Subcutaneous abdominal adipose tissue (tissue), 5 donors: ENCODE measurements around the gene NKD1.

Source experiments
- H3K27ac ChIP-seq: one replicate; pipeline ENCODE4 v1.7.0; 2013; ENCODE audit warnings: low read depth, mild to moderate bottlenecking, inconsistent platforms, low read length, moderate library complexity
- H3K27me3 ChIP-seq, 5 donors: one replicate each; pipeline ENCODE4 v1.7.0; 2013; ENCODE audit warnings: low read length in 5 of 5, inconsistent platforms in 1 of 5; ENCODE audit not compliant: control insufficient read depth in 5 of 5, insufficient read depth in 4 of 5
- H3K36me3 ChIP-seq, 5 donors: one replicate each; pipeline ENCODE4 v1.7.0; 2013; ENCODE audit warnings: low read length in 5 of 5; ENCODE audit not compliant: control insufficient read depth in 5 of 5, insufficient read depth in 5 of 5
- H3K4me1 ChIP-seq, 5 donors: one replicate each; pipeline ENCODE4 v1.7.0; 2013; ENCODE audit warnings: low read length in 5 of 5, mild to moderate bottlenecking in 3 of 5, moderate library complexity in 1 of 5; ENCODE audit not compliant: control insufficient read depth in 5 of 5, insufficient read depth in 5 of 5
- H3K4me3 ChIP-seq, 5 donors: one replicate each; pipeline ENCODE4 v1.7.0; 2013; ENCODE audit warnings: low read length in 5 of 5, low read depth in 1 of 5
- H3K9ac ChIP-seq, 5 donors: one replicate each; pipeline ENCODE4 v1.7.0; 2013; ENCODE audit warnings: low read length in 5 of 5, mild to moderate bottlenecking in 4 of 5, moderate library complexity in 3 of 5
- H3K9me3 ChIP-seq, 5 donors: one replicate each; pipeline ENCODE4 v1.7.0; 2013; ENCODE audit warnings: low read length in 5 of 5; ENCODE audit not compliant: control insufficient read depth in 5 of 5
- donor health status: healthy.
- donor health status: healthy.
- donor health status: healthy.
- donor health status: healthy.
- donor health status: healthy.

NKD1 gene

GRCh38 chr16:50519602-50520001 lies 28.6 kb upstream of the NKD1 start:
- H3K9ac ChIP-seq = no peak overlapping the region
- no peak overlapping the region for H3K27ac ChIP-seq
- peaks cover 5 to 26% (median 10%) of the 10 kb centered on the region in 5 donors for H3K9me3 ChIP-seq
- H3K27me3 ChIP-seq = peaks cover 9 to 25% (median 13%) of the 10 kb centered on the region in 5 donors
- no peaks in the 10 kb centered on the region for H3K36me3 ChIP-seq
- no peak overlapping the region for H3K4me3 ChIP-seq
- H3K4me1 ChIP-seq = no peaks in the 10 kb centered on the region

DNA sequence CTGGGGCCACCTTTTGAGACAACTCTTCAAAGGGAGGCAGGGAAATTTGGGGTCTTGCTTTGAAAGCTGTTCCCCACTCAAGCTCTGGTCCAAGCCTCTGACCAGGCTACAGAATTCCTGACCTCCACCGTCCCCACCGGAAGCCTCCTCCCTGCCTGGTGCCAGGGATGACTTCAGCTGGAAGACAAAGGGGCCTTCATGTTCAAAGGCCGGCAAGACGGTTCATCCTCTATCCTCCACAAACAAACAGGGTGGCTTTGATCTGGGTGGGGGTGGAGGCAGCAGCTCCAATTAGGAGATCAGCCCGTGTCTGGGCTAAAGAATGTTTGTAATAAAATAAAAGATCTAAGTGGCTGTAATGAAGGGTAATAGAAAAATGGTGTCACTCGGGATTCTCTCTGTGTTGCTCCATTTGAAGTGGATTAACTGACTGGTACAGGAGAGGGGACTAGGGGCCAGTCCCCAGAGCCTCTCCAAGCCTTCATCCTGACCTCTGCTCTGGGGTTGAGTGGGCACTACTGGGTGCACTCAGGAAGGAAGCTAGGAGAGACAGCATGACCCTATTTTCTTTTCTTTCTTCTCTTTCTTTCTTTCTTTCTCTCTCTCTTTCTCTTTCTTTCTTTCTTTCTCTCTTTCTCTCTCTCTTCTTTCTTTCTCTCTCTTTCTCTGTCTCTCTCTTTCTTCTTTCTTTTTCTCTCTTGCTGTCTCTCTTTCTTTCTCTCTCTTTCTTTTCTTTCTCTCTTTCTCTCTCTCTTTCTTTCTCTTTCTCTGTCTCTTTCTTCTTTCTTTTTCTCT lies 27.5 kb upstream of the NKD1 start:
- no peaks in the 10 kb centered on the region for H3K36me3 ChIP-seq
- H3K27ac ChIP-seq = no peak overlapping the region
- peaks cover 2 to 20% (median 9%) of the 10 kb centered on the region in 5 donors for H3K9me3 ChIP-seq
- no peaks in the 10 kb centered on the region for H3K4me1 ChIP-seq
- H3K4me3 ChIP-seq = no peak overlapping the region
- no peak overlapping the region for H3K9ac ChIP-seq
- peaks cover 9 to 25% (median 14%) of the 10 kb centered on the region in 5 donors for H3K27me3 ChIP-seq

GRCh38 chr16:50521246-50521900 lies 26.8 kb upstream of the NKD1 start:
- H3K4me1 ChIP-seq = no peaks in the 10 kb centered on the region
- no peak overlapping the region for H3K4me3 ChIP-seq
- peaks cover 2 to 15% (median 9%) of the 10 kb centered on the region in 5 donors for H3K9me3 ChIP-seq
- no peak overlapping the region for H3K9ac ChIP-seq
- H3K27ac ChIP-seq = no peak overlapping the region
- H3K27me3 ChIP-seq = peaks cover 9 to 27% (median 14%) of the 10 kb centered on the region in 5 donors
- no peaks in the 10 kb centered on the region for H3K36me3 ChIP-seq

DNA sequence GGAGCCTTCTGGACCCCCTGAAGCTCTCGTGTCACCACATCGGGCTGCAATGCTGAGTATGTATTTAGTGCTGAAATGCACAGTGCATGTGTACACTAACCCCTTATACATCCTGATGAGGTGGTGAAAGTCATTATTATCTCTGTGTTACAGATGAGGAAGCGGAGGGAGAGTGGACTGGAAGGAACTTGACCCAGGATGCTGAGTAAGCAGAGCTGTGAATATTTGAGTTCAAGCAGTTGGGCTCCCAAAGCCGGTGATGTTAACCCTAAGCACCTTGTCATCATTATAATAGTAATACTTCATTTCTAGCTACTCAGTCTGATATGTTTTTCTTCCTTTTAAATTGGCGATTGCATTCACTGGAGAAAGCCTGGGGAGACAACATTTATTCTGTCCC lies 25.9 kb upstream of the NKD1 start:
- Histone ChIP-seq H3K4me3 (no peak overlapping the region), H3K4me1 (no peaks in the 10 kb centered on the region), H3K9me3 (peaks cover 0 to 6% (median 5%) of the 10 kb centered on the region in 5 donors), H3K27me3 (peaks cover 9 to 30% (median 14%) of the 10 kb centered on the region in 5 donors), H3K27ac (no peak overlapping the region), H3K36me3 (no peaks in the 10 kb centered on the region), H3K9ac (no peak overlapping the region)

DNA sequence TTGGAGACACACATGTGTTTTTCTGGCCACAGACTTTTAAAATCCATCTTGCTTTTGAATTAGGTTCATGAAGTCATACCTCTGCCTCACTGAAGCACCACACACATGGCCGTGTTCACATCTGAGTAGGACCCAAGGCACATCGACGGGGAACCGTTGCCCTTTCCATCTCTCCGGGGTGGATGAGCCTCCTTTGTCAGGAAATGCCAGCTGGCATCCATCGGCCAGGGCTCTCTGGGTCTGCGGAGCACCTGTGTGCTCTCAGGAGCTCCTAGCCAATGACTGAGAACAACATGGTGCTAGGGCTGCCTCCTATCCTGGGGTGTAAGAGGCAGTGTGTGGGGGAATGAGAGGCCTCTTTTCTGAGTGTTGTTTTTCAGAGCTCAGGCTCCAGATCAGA lies 24.5 kb upstream of the NKD1 start:
- H3K9me3 ChIP-seq = peaks cover 0 to 2% (median under 1%) of the 10 kb centered on the region in 5 donors
- no peak overlapping the region for H3K4me3 ChIP-seq
- H3K36me3 ChIP-seq = no peaks in the 10 kb centered on the region
- H3K27ac ChIP-seq = no peak overlapping the region
- no peak overlapping the region for H3K9ac ChIP-seq
- H3K4me1 ChIP-seq = no peaks in the 10 kb centered on the region
- peaks cover 9 to 33% (median 14%) of the 10 kb centered on the region in 5 donors for H3K27me3 ChIP-seq

DNA sequence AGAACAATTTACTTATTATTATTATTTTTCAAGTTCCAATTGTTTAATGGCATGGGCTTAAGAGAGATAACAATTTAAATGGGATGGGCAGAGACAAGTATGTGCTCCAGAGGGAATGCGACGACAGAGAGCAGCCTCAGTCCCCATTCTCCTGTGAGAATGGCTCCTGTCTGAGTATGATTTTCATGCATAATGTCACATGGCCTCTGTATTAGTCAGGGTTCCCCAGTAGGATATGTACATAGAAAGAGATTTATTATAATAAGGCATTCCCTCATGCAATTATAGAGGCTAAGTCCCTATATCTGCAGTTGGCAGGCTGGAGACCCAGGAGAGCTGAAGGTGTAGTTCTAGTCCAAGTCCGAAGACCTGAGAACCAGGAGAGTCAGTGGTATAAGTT lies 22.9 kb upstream of the NKD1 start:
- Histone ChIP-seq H3K9me3 (peaks cover 4 to 17% (median 11%) of the 10 kb centered on the region in 5 donors), H3K27ac (no peak overlapping the region), H3K27me3 (peaks cover 9 to 32% (median 14%) of the 10 kb centered on the region in 5 donors), H3K4me3 (no peak overlapping the region), H3K36me3 (no peaks in the 10 kb centered on the region), H3K9ac (no peak overlapping the region), H3K4me1 (no peaks in the 10 kb centered on the region)

- Histone ChIP-seq H3K9ac (no peak overlapping the region), H3K27ac (no peak overlapping the region), H3K36me3 (no peaks in the 10 kb centered on the region), H3K27me3 (peaks cover 9 to 28% (median 14%) of the 10 kb centered on the region in 5 donors), H3K4me1 (no peaks in the 10 kb centered on the region), H3K9me3 (peaks cover 4 to 19% (median 14%) of the 10 kb centered on the region in 5 donors), H3K4me3 (no peak overlapping the region)
Observed at GRCh38 chr16:50525716-50526115, 22.5 kb upstream of the NKD1 start.

DNA sequence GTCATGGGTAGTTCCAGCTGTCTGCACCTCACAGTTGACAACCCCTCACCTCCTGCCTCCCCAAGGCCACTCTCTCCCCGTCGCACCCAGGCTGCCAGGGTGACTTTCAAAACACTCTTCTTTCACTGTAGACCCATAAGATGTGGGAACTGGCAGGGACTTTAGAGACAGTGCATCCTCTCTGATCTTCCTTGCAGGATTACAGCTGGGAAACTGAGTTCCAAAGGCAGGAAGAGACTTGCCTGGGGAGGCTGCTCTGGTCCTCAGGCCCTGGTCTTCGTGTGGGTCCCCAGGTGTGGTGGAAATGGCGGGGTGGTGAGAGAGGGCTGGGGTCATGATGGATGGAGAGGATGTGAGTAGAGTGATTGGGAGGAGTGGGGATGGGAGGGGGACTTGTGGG lies 21.9 kb upstream of the NKD1 start:
- no peak overlapping the region for H3K9ac ChIP-seq
- peaks cover 9 to 27% (median 14%) of the 10 kb centered on the region in 5 donors for H3K27me3 ChIP-seq
- H3K27ac ChIP-seq = no peak overlapping the region
- no peak overlapping the region for H3K4me3 ChIP-seq
- H3K9me3 ChIP-seq = peaks cover 4 to 19% (median 14%) of the 10 kb centered on the region in 5 donors
- no peaks in the 10 kb centered on the region for H3K36me3 ChIP-seq
- no peaks in the 10 kb centered on the region for H3K4me1 ChIP-seq

- H3K27ac ChIP-seq = no peak overlapping the region
- H3K4me3 ChIP-seq = no peak overlapping the region
- no peaks in the 10 kb centered on the region for H3K4me1 ChIP-seq
- no peaks in the 10 kb centered on the region for H3K36me3 ChIP-seq
- H3K9ac ChIP-seq = no peak overlapping the region
- peaks cover 4 to 22% (median 9%) of the 10 kb centered on the region in 5 donors for H3K27me3 ChIP-seq
- peaks cover 4 to 19% (median 14%) of the 10 kb centered on the region in 5 donors for H3K9me3 ChIP-seq
Observed at GRCh38 chr16:50526796-50527195, 21.4 kb upstream of the NKD1 start.

GRCh38 chr16:50528820-50529219 lies 19.4 kb upstream of the NKD1 start:
- H3K9ac ChIP-seq = no peak overlapping the region
- no peaks in the 10 kb centered on the region for H3K4me1 ChIP-seq
- H3K27ac ChIP-seq = no peak overlapping the region
- peaks cover 0 to 10% (median 2%) of the 10 kb centered on the region in 5 donors for H3K27me3 ChIP-seq
- H3K4me3 ChIP-seq = no peak overlapping the region
- H3K36me3 ChIP-seq = no peaks in the 10 kb centered on the region
- peaks cover 4 to 19% (median 14%) of the 10 kb centered on the region in 5 donors for H3K9me3 ChIP-seq
